Measurements from ENCODE around the gene EHMT1.
A peak's percentile ranks its signal among the peaks of the same experiment; 100 is the strongest.
"Not testable (repeated sequence)": the region's sequence is repeated elsewhere in the genome, so short reads cannot be mapped to it uniquely, and the experiment has no call there.

EHMT1 gene

DNA sequence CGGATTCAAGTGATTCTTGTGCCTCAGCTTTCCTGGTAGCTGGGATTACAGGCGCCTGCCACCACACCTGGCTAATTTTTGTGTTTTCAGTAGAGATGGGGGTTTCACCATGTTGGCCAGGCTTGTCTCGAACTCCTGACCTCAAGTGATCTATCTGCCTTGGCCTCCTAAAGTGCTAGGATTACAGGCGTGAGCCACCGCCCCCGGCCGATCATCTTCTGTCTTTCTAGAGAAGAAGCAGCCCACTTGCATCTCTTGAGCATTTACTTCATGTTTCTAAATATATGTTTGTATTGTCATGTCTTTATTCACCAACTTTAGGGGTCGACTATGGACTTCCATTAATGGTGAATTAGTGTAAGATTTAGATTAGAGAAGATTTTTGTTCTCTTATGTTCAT lies 3.4 kb downstream of the EHMT1 start:
- H3K27ac ChIP-seq (ENCODE audit: low read length, poor library complexity, severe bottlenecking); H3K23ac ChIP-seq (ENCODE audit: low read length in 2 of 2); H4K8ac ChIP-seq (ENCODE audit: low read length); H3K18ac ChIP-seq (ENCODE audit: low read depth in 1 of 2, low read length in 2 of 2); H3K79me1 ChIP-seq (replicated peaks; ENCODE audit: low read length, poor library complexity, severe bottlenecking); H3K4ac ChIP-seq (ENCODE audit: low read depth in 1 of 2, low read length in 2 of 2); H2AFZ ChIP-seq (ENCODE audit: low read depth, low read length); H2BK120ac ChIP-seq (ENCODE audit: low read depth, low read length); H2BK15ac ChIP-seq (ENCODE audit: low read depth, poor library complexity, severe bottlenecking); DNase-seq; H2AK5ac ChIP-seq (ENCODE audit: low read length, severe bottlenecking); H3K4me3 ChIP-seq (ENCODE audit: insufficient read depth in 1 of 2, low read depth in 1 of 2, low read length in 2 of 2); H3K9me3 ChIP-seq (ENCODE audit: control insufficient read depth, low read length); H2BK5ac ChIP-seq (ENCODE audit: low read depth, low read length, poor library complexity, severe bottlenecking); H3K27me3 ChIP-seq (ENCODE audit: control insufficient read depth in 1 of 2, insufficient read depth in 1 of 2, low read length in 2 of 2); H2BK12ac ChIP-seq (ENCODE audit: low read length in 2 of 2); H4K91ac ChIP-seq (ENCODE audit: low read length); H3K4me2 ChIP-seq (ENCODE audit: low read length, poor library complexity, severe bottlenecking); H3K14ac ChIP-seq (ENCODE audit: low read length in 2 of 2): not testable (repeated sequence)
- Histone ChIP-seq H3K9ac (ENCODE audit: low read length) (peak overlapping the region; percentile 11), H3K36me3 (ENCODE audit: control insufficient read depth in 1 of 2, insufficient read depth in 2 of 2, low read depth in 1 of 2, low read length in 2 of 2) (peaks cover 3 to 15% of the 10 kb centered on the region in 2 experiments), H3K4me1 (ENCODE audit: control insufficient read depth, insufficient read depth, low read depth, low read length) (peaks cover 12% of the 10 kb centered on the region)
- 97% methylated on average over 4 of the region's 8 CpGs for WGBS

GRCh38 chr9:137626464-137626863 lies 7.7 kb downstream of the EHMT1 start:
- Histone ChIP-seq H4K91ac (ENCODE audit: low read length) (no peak overlapping the region), H2BK120ac (ENCODE audit: low read depth, low read length) (no peak overlapping the region), H2AFZ (ENCODE audit: low read depth, low read length) (no peak overlapping the region), H2BK12ac (ENCODE audit: low read length in 2 of 2) (no peak overlapping the region), H3K27ac (ENCODE audit: low read length, poor library complexity, severe bottlenecking) (no peak overlapping the region), H3K4me3 (ENCODE audit: insufficient read depth in 1 of 2, low read depth in 1 of 2, low read length in 2 of 2) (no peak overlapping the region), H3K14ac (ENCODE audit: low read length in 2 of 2) (no peak overlapping the region), H3K27me3 (ENCODE audit: control insufficient read depth in 1 of 2, insufficient read depth in 1 of 2, low read length in 2 of 2) (no peaks in the 10 kb centered on the region), H3K23ac (ENCODE audit: low read length in 2 of 2) (no peak overlapping the region), H3K79me1 (replicated peaks; ENCODE audit: low read length, poor library complexity, severe bottlenecking) (no peaks in the 10 kb centered on the region), H3K36me3 (ENCODE audit: control insufficient read depth in 1 of 2, insufficient read depth in 2 of 2, low read depth in 1 of 2, low read length in 2 of 2) (peaks cover 3 to 15% of the 10 kb centered on the region in 2 experiments), H3K18ac (ENCODE audit: low read depth in 1 of 2, low read length in 2 of 2) (no peak overlapping the region), H2BK5ac (ENCODE audit: low read depth, low read length, poor library complexity, severe bottlenecking) (no peak overlapping the region), H4K8ac (ENCODE audit: low read length) (no peak overlapping the region), H2AK5ac (ENCODE audit: low read length, severe bottlenecking) (no peak overlapping the region), H3K4ac (ENCODE audit: low read depth in 1 of 2, low read length in 2 of 2) (no peak overlapping the region), H2BK15ac (ENCODE audit: low read depth, poor library complexity, severe bottlenecking) (no peak overlapping the region), H3K4me1 (ENCODE audit: control insufficient read depth, insufficient read depth, low read depth, low read length) (peaks cover 2% of the 10 kb centered on the region), H3K9ac (ENCODE audit: low read length) (no peak overlapping the region), H3K4me2 (ENCODE audit: low read length, poor library complexity, severe bottlenecking) (no peak overlapping the region), H3K9me3 (ENCODE audit: control insufficient read depth, low read length) (no peaks in the 10 kb centered on the region)
- whole genome bisulfite sequencing, result 95% methylated on average over 4 of the region's 4 CpGs
- DNase-seq, result no peak

DNA sequence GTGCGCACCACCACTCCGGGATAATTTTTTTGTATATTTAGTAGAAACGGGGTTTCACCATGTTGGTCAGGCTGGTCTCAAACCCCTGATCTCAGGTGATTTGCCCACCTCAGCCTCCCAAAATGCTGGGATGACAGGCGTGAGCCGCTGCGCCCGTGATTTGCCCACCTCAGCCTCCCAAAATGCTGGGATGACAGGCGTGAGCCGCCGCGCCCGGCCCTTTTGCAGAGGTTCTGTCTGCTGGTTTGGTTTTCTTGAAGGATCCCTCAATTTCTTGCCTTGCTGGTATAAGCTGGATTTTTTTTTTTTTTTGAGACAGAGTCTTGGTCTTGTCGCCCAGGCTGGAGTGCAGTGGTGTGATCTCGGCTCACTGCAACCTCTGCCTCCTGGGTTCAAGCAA lies 8.6 kb downstream of the EHMT1 start:
- not testable (repeated sequence) for H2BK120ac ChIP-seq (ENCODE audit: low read depth, low read length); H3K79me1 ChIP-seq (replicated peaks; ENCODE audit: low read length, poor library complexity, severe bottlenecking); H4K91ac ChIP-seq (ENCODE audit: low read length); H3K4me3 ChIP-seq (ENCODE audit: insufficient read depth in 1 of 2, low read depth in 1 of 2, low read length in 2 of 2); H3K4me1 ChIP-seq (ENCODE audit: control insufficient read depth, insufficient read depth, low read depth, low read length); H3K4ac ChIP-seq (ENCODE audit: low read depth in 1 of 2, low read length in 2 of 2); H2BK5ac ChIP-seq (ENCODE audit: low read depth, low read length, poor library complexity, severe bottlenecking); H3K18ac ChIP-seq (ENCODE audit: low read depth in 1 of 2, low read length in 2 of 2); H4K8ac ChIP-seq (ENCODE audit: low read length); H2AFZ ChIP-seq (ENCODE audit: low read depth, low read length); H3K14ac ChIP-seq (ENCODE audit: low read length in 2 of 2); H3K9ac ChIP-seq (ENCODE audit: low read length); H2BK15ac ChIP-seq (ENCODE audit: low read depth, poor library complexity, severe bottlenecking); H2AK5ac ChIP-seq (ENCODE audit: low read length, severe bottlenecking); H3K9me3 ChIP-seq (ENCODE audit: control insufficient read depth, low read length); H3K27me3 ChIP-seq (ENCODE audit: control insufficient read depth in 1 of 2, insufficient read depth in 1 of 2, low read length in 2 of 2); H3K23ac ChIP-seq (ENCODE audit: low read length in 2 of 2); H2BK12ac ChIP-seq (ENCODE audit: low read length in 2 of 2); DNase-seq; H3K27ac ChIP-seq (ENCODE audit: low read length, poor library complexity, severe bottlenecking); H3K4me2 ChIP-seq (ENCODE audit: low read length, poor library complexity, severe bottlenecking)
- peaks cover 3 to 15% of the 10 kb centered on the region in 2 experiments for H3K36me3 ChIP-seq (ENCODE audit: control insufficient read depth in 1 of 2, insufficient read depth in 2 of 2, low read depth in 1 of 2, low read length in 2 of 2)
- WGBS, result over 99% methylated on average over 13 of the region's 14 CpGs

GRCh38 chr9:137630126-137630525 lies 11.3 kb downstream of the EHMT1 start:
- H4K91ac ChIP-seq (ENCODE audit: low read length), result no peak overlapping the region
- 53% methylated on average over 1 of the region's 1 CpG for WGBS
- H3K9ac ChIP-seq (ENCODE audit: low read length), result peak overlapping the region; percentile 20
- H3K9me3 ChIP-seq (ENCODE audit: control insufficient read depth, low read length), result no peaks in the 10 kb centered on the region
- H2BK5ac ChIP-seq (ENCODE audit: low read depth, low read length, poor library complexity, severe bottlenecking), result no peak overlapping the region
- no peak overlapping the region for H3K27ac ChIP-seq (ENCODE audit: low read length, poor library complexity, severe bottlenecking)
- no peaks in the 10 kb centered on the region for H3K27me3 ChIP-seq (ENCODE audit: control insufficient read depth in 1 of 2, insufficient read depth in 1 of 2, low read length in 2 of 2)
- H3K23ac ChIP-seq (ENCODE audit: low read length in 2 of 2), result no peak overlapping the region
- H3K18ac ChIP-seq (ENCODE audit: low read depth in 1 of 2, low read length in 2 of 2), result no peak overlapping the region
- H3K4ac ChIP-seq (ENCODE audit: low read depth in 1 of 2, low read length in 2 of 2), result no peak overlapping the region
- no peak overlapping the region for H3K4me2 ChIP-seq (ENCODE audit: low read length, poor library complexity, severe bottlenecking)
- H3K4me1 ChIP-seq (ENCODE audit: control insufficient read depth, insufficient read depth, low read depth, low read length), result peaks cover 9% of the 10 kb centered on the region
- no peak overlapping the region for H3K4me3 ChIP-seq (ENCODE audit: insufficient read depth in 1 of 2, low read depth in 1 of 2, low read length in 2 of 2)
- H2BK12ac ChIP-seq (ENCODE audit: low read length in 2 of 2), result no peak overlapping the region
- DNase-seq, result peak; percentile 40
- H2AFZ ChIP-seq (ENCODE audit: low read depth, low read length), result no peak overlapping the region
- no peak overlapping the region for H2AK5ac ChIP-seq (ENCODE audit: low read length, severe bottlenecking)
- H3K14ac ChIP-seq (ENCODE audit: low read length in 2 of 2), result no peak overlapping the region
- H3K36me3 ChIP-seq (ENCODE audit: control insufficient read depth in 1 of 2, insufficient read depth in 2 of 2, low read depth in 1 of 2, low read length in 2 of 2), result no peaks in the 10 kb centered on the region
- H2BK15ac ChIP-seq (ENCODE audit: low read depth, poor library complexity, severe bottlenecking), result no peak overlapping the region
- no peak overlapping the region for H2BK120ac ChIP-seq (ENCODE audit: low read depth, low read length)
- H4K8ac ChIP-seq (ENCODE audit: low read length), result no peak overlapping the region
- H3K79me1 ChIP-seq (replicated peaks; ENCODE audit: low read length, poor library complexity, severe bottlenecking), result no peaks in the 10 kb centered on the region
